NCI-H526 (cell line): ENCODE results near the gene ITIH3.

Experiments
- DNase-seq, 2 experiments: peaks; one replicate each; lab custom pipeline; 2025; lab: John Stamatoyannopoulos, UW

Gene ITIH3

GRCh38 chr3:52779837-52780585 is 14.6 kb upstream of the ITIH3 start:
- DNase-seq = no peak

DNA sequence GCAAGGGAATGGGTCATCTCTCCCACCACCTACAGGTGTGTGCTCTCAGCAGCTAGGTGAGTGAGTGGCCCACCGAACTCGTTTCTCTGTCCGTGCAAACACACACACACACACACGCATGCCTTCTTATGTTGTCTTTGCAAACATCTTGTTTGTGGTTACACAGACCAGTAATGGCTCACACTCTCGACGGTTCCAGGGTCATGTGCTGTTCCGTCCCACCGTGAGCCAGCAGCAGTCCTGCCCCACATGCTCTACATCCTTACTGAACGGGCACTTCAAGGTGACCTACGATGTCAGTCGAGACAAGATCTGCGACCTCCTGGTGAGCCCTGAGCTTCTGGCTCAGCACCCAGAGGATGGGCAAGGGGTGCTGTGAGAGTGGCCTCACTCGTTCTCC is 12.9 kb upstream of the ITIH3 start:
- DNase-seq = no peak

DNA sequence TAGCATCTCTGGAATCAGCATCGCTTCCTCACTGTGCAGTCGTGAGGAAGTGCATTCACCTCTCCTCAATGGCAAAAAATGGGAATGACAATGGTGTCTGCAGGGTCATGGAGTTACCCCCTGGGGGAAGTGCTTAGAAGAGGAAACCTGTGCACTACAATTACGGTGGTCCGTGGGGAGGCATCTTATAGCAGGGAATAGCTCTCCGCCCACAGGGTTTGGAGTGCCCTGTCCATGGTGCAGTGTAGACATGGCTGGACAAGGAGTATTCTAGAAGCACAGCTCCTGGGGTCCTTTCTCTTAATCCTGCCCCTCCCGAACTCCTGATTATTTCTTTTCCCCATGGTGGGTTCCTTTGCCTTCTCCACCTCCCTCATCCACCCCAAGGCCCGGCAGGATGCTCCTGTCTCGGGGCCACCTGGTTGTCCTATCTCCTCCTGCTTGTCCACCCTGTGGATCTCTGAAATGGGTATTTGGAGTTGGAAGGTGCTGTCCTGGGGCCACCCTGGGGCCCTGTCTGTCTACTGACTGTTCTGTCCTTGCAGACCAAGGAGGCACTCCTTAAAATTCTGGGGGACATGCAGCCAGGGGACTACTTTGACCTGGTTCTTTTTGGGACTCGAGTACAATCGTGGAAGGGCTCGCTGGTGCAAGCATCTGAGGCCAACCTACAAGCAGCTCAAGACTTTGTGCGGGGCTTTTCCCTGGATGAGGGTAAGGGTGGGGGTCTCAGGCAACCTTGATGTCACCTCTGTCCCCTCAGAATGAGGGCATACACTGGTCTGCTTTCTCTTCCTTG is 12.0 kb upstream of the ITIH3 start:
- DNase-seq = no peak

GRCh38 chr3:52783211-52783555 is 11.4 kb upstream of the ITIH3 start:
- no peak for DNase-seq

- DNase-seq = no peak
Observed at GRCh38 chr3:52784021-52784621, 10.5 kb upstream of the ITIH3 start.

GRCh38 chr3:52784931-52785590 is 9.5 kb upstream of the ITIH3 start:
- no peak for DNase-seq

GRCh38 chr3:52786330-52787215 is 8.0 kb upstream of the ITIH3 start:
- DNase-seq = no peak

GRCh38 chr3:52787246-52787645 is 7.3 kb upstream of the ITIH3 start:
- DNase-seq = no peak

GRCh38 chr3:52787672-52788625 is 6.6 kb upstream of the ITIH3 start:
- no peak for DNase-seq

DNA sequence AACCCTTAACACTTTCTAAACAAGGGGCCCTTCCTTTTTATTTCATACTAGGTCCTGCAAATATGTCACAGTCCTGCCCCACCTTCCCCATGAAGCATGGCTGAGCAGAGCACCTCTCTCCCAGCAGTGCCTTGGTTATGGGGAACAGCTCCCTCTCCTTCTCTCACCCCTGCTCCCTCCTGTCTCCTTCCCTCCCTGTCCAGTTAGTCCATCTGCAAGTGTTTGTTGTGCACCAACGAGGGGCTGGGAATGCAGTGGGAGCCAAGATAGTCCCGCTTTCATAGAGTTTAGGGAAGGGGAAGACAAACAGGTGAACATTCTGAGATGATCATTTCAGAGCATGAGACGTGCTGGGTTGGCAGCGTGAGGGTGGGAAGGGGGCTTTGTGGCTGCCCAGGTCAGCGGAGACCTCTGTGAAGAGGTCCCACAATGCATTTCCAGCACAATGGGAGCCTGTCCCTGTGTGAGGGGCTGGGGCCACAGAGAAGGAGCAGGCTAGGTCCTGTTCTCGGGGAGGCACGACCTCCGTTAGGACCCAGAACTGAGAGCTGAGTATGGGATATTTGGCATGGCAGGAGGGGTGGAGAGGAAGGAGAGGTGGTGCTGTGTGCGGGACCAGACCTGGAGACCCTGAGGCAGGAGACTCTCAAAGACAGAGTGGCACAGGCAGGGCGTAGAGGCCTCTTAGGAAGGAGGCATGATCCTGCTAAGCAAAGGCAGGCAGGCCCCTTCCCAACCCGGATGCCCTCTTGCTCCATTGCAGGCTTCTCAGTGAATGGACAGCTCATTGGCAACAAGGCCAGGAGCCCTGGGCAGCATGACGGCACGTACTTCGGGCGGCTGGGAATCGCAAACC is 5.5 kb upstream of the ITIH3 start:
- no peak for DNase-seq

DNA sequence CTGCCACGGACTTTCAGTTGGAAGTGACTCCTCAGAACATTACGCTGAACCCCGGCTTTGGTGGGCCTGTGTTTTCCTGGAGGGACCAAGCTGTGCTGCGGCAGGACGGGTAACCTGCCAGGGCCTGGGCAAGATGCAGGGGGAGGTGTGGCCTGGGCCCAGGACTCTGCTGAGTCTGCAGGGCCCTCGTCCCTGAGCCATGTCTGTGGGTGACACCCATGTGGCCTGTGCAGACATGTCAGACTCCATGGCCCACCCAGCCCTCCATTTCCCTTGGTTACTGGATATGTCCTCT is 4.9 kb upstream of the ITIH3 start:
- no peak for DNase-seq

GRCh38 chr3:52790337-52790736 is 4.3 kb upstream of the ITIH3 start:
- DNase-seq = no peak

GRCh38 chr3:52790741-52791140 is 3.9 kb upstream of the ITIH3 start:
- DNase-seq = no peak

DNA sequence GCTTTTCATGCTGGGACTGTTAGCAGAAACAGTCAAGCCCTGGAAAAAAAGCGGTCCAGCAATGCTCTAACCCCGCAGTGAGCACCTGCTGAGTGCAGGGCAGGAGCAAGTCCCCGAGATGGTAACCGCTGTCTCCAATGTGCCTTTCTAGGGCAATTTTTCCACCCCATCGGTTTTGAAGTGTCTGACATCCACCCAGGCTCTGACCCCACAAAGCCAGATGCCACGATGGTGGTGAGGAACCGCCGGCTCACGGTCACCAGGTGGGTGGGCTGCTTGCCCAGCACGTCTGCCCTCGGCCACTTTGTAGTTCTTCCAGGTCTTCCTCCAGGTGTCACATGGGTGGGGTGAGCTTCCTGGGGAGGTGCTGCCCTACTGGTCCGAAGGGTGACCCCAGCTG is 3.2 kb upstream of the ITIH3 start:
- DNase-seq = no peak

GRCh38 chr3:52791928-52792327 is 2.7 kb upstream of the ITIH3 start:
- no peak for DNase-seq

GRCh38 chr3:52792413-52792812 is 2.2 kb upstream of the ITIH3 start:
- DNase-seq = no peak

GRCh38 chr3:52792961-52793695 is 1.5 kb upstream of the ITIH3 start:
- no peak for DNase-seq

GRCh38 chr3:52793702-52794611 is 639 bp upstream of the ITIH3 start:
- DNase-seq = no peak
